H1 (cell line): ENCODE measurements around the gene PDXP. TPM values are rescaled to one million over a fixed set of nuclear protein-coding genes. Genes with fewer than 3 reads are reported as not detected.

ENCODE experiments used
- CTCF ChIA-PET: fragments of 300-600 bp; sonication (Branson Sonifier 250); formaldehyde crosslinking; loops from one replicate; lab custom pipeline; 2021; ENCODE audit not compliant: partially characterized antibody; lab: Charles Lee
- POLR2A ChIA-PET: fragments of 300-600 bp; sonication (Branson Sonifier 250); formaldehyde crosslinking; loops from one replicate; lab custom pipeline; 2021; ENCODE audit warnings: inconsistent platforms; ENCODE audit not compliant: partially characterized antibody; lab: Charles Lee
- DNase-seq, 2 experiments: peaks; one replicate each; pipeline versions ENCODE4 v3.0.0 to v3.0.0-alpha.2; 2010 to 2022; ENCODE audit warnings: low spot score in 2 of 2, low read depth in 1 of 2, mixed read lengths in 1 of 2
- FAIRE-seq: peaks from 2 replicates; lab custom pipeline; 2011; peaks lifted over from hg19 to GRCh38; lab: Jason Lieb, UNC
- H2AFZ ChIP-seq: 2 replicates; pipeline ENCODE4 v1.8.1; 2012; ENCODE audit warnings: low read length, inconsistent platforms
- H2AK5ac ChIP-seq: 2 replicates; pipeline ENCODE4 v1.6.1; 2013; ENCODE audit warnings: low read depth, low read length
- H2BK120ac ChIP-seq: replicated peaks from 2 replicates; pipeline ENCODE3; 2013; ENCODE audit warnings: low read depth, low read length, inconsistent platforms
- H2BK12ac ChIP-seq: 2 replicates; pipeline ENCODE4 v1.6.1; 2013; ENCODE audit warnings: low read depth, low read length
- H2BK15ac ChIP-seq: 2 replicates; pipeline ENCODE4 v1.6.1; 2013; ENCODE audit warnings: low read length
- H2BK20ac ChIP-seq: 2 replicates; pipeline ENCODE4 v1.6.1; 2013; ENCODE audit warnings: low read length
- H2BK5ac ChIP-seq: 2 replicates; pipeline ENCODE4 v1.6.1; 2013; ENCODE audit warnings: low read depth, low read length
- H3K14ac ChIP-seq: 2 replicates; pipeline ENCODE4 v1.6.1; 2013; ENCODE audit warnings: inconsistent platforms; ENCODE audit not compliant: insufficient read length
- H3K18ac ChIP-seq: 2 replicates; pipeline ENCODE4 v1.6.1; 2013; ENCODE audit warnings: low read length; ENCODE audit errors: extremely low read depth
- H3K23ac ChIP-seq: 2 replicates; pipeline ENCODE4 v1.6.1; 2013; ENCODE audit warnings: inconsistent platforms; ENCODE audit not compliant: insufficient read length
- H3K23me2 ChIP-seq: 2 replicates; pipeline ENCODE4 v1.6.1; 2013; ENCODE audit warnings: low read depth, low read length
- H3K27ac ChIP-seq: 2 replicates; pipeline ENCODE4 v1.6.1; 2011; ENCODE audit warnings: low read depth, low read length, inconsistent platforms
- H3K27me3 ChIP-seq, 4 experiments: replicated peaks in 1 of 4; 1 replicate in 1 of 4; 2 replicates in 3 of 4; pipeline versions ENCODE4 v1.6.1 to v1.8.1; 2011 to 2013; ENCODE audit warnings: low read length in 3 of 4, mild to moderate bottlenecking in 3 of 4, inconsistent platforms in 2 of 4, mixed read lengths in 2 of 4, moderate library complexity in 1 of 4; ENCODE audit not compliant: control insufficient read depth in 3 of 4, insufficient read depth in 3 of 4; ENCODE audit errors: extremely low read depth in 1 of 4
- H3K36me3 ChIP-seq, 4 experiments: 2 replicates each; pipeline versions ENCODE4 v1.6.1 to v1.8.1; 2011 to 2013; ENCODE audit warnings: mild to moderate bottlenecking in 4 of 4, low read length in 3 of 4, moderate library complexity in 2 of 4, control low read depth in 1 of 4, inconsistent platforms in 1 of 4; ENCODE audit not compliant: insufficient read depth in 4 of 4, control insufficient read depth in 2 of 4
- H3K4ac ChIP-seq: replicated peaks from 2 replicates; pipeline ENCODE3; 2013; ENCODE audit warnings: low read length, low read depth, mixed read lengths, inconsistent platforms; ENCODE audit not compliant: insufficient read length
- H3K4me1 ChIP-seq, 4 experiments: replicated peaks in 1 of 4; 1 replicate in 1 of 4; 2 replicates in 3 of 4; pipeline versions ENCODE4 v1.6.1 to v1.8.1; 2011 to 2013; ENCODE audit warnings: low read length in 3 of 4, inconsistent platforms in 2 of 4, mixed read lengths in 1 of 4; ENCODE audit not compliant: insufficient read depth in 4 of 4, control insufficient read depth in 3 of 4
- H3K4me2 ChIP-seq, 2 experiments: 2 replicates each; pipeline versions ENCODE4 v1.6.1 to v1.8.1; 2011 to 2013; ENCODE audit warnings: low read depth in 2 of 2, low read length in 2 of 2, control low read depth in 1 of 2, inconsistent platforms in 1 of 2, mild to moderate bottlenecking in 1 of 2; ENCODE audit not compliant: insufficient read depth in 1 of 2
- H3K4me3 ChIP-seq, 4 experiments: fragments of 200-600, 300-600 bp in 1 of 4; sonication (generic), shearing (Covaris generic), sonication (Bioruptor Twin) in 1 of 4; 2 replicates each; pipeline versions ENCODE4 v1.5.1 to v1.8.1; 2011 to 2016; ENCODE audit warnings: low read length in 4 of 4, low read depth in 3 of 4, control low read depth in 2 of 4, inconsistent platforms in 2 of 4, mild to moderate bottlenecking in 2 of 4, mixed read lengths in 1 of 4, moderate library complexity in 1 of 4; ENCODE audit not compliant: insufficient read depth in 2 of 4; ENCODE audit errors: extremely low read depth in 1 of 4
- H3K56ac ChIP-seq: replicated peaks from 2 replicates; pipeline ENCODE3; 2013; ENCODE audit warnings: low read depth, mild to moderate bottlenecking, mixed read lengths, low read length, inconsistent platforms; ENCODE audit not compliant: insufficient read length
- H3K79me1 ChIP-seq: 2 replicates; pipeline ENCODE4 v1.6.1; 2013; ENCODE audit warnings: low read depth, low read length, control low read depth
- H3K79me2 ChIP-seq, 2 experiments: 2 replicates each; pipeline versions ENCODE4 v1.6.1 to v1.8.1; 2012 to 2013; ENCODE audit warnings: low read length in 2 of 2, mild to moderate bottlenecking in 2 of 2, inconsistent platforms in 1 of 2; ENCODE audit not compliant: insufficient read depth in 2 of 2, control insufficient read depth in 1 of 2
- H3K9ac ChIP-seq, 4 experiments: replicated peaks in 1 of 4; 1 replicate in 1 of 4; 2 replicates in 3 of 4; pipeline versions ENCODE4 v1.6.1 to v1.8.1; 2011 to 2013; ENCODE audit warnings: low read depth in 3 of 4, low read length in 3 of 4, control low read depth in 2 of 4, mild to moderate bottlenecking in 2 of 4, moderate library complexity in 2 of 4, inconsistent platforms in 1 of 4; ENCODE audit errors: extremely low read depth in 1 of 4
- H3K9me3 ChIP-seq, 2 experiments: 2 replicates each; pipeline versions ENCODE4 v1.6.1 to v1.8.1; 2012 to 2013; ENCODE audit warnings: mild to moderate bottlenecking in 2 of 2, moderate library complexity in 2 of 2, control low read depth in 1 of 2, inconsistent platforms in 1 of 2, low read depth in 1 of 2, low read length in 1 of 2, mixed read lengths in 1 of 2; ENCODE audit not compliant: insufficient read depth in 2 of 2
- H4K20me1 ChIP-seq, 2 experiments: replicated peaks in 1 of 2; 2 replicates each; pipeline versions ENCODE3 to v1.8.1; 2011 to 2013; ENCODE audit warnings: inconsistent platforms in 2 of 2, low read length in 2 of 2, mild to moderate bottlenecking in 1 of 2; ENCODE audit not compliant: insufficient read depth in 2 of 2, control insufficient read depth in 1 of 2
- H4K5ac ChIP-seq: 2 replicates; pipeline ENCODE4 v1.6.1; 2013; ENCODE audit warnings: low read length, low read depth, mixed read lengths, inconsistent platforms; ENCODE audit not compliant: insufficient read length
- H4K8ac ChIP-seq: 2 replicates; pipeline ENCODE4 v1.8.0; 2013; ENCODE audit warnings: mild to moderate bottlenecking, moderate library complexity, low read length, inconsistent platforms; ENCODE audit not compliant: insufficient read depth; ENCODE audit errors: extremely low read depth
- H4K91ac ChIP-seq: replicated peaks from 2 replicates; pipeline ENCODE3; 2013; ENCODE audit warnings: low read length, mixed read lengths, inconsistent platforms; ENCODE audit not compliant: insufficient read length
- BCL11A ChIP-seq, 2 experiments: IDR thresholded peaks; one replicate each; pipeline ENCODE4 v1.6.1; 2011; ENCODE audit warnings: low read depth in 2 of 2, low read length in 2 of 2, mild to moderate bottlenecking in 2 of 2
- BRCA1 ChIP-seq: IDR thresholded peaks from 2 replicates; pipeline ENCODE4 v1.6.1; 2012; ENCODE audit warnings: low read depth, low read length, improper control_type of control experiment
- EZH2 ChIP-seq: fragments of 200-600 bp; sonication (generic); IDR thresholded peaks from 2 replicates; pipeline ENCODE4 v1.7.1; 2012; ENCODE audit warnings: low read depth, mild to moderate bottlenecking, moderate library complexity, low read length, inconsistent platforms; ENCODE audit not compliant: severe bottlenecking
- GTF2F1 ChIP-seq: IDR thresholded peaks from 2 replicates; pipeline ENCODE4 v1.6.1; 2012; ENCODE audit warnings: low read depth, low read length, improper control_type of control experiment, borderline replicate concordance
- HDAC6 ChIP-seq: IDR thresholded peaks from one replicate; pipeline ENCODE4 v1.7.1; 2012; ENCODE audit warnings: low read depth, mild to moderate bottlenecking, inconsistent platforms, low read length, moderate library complexity
- NANOG ChIP-seq: IDR thresholded peaks from 2 replicates; pipeline ENCODE4 v1.6.1; 2011; ENCODE audit warnings: low read length, low read depth, mild to moderate bottlenecking, inconsistent platforms; ENCODE audit not compliant: insufficient read depth, poor library complexity, severe bottlenecking
- POU5F1 ChIP-seq: IDR thresholded peaks from 2 replicates; pipeline ENCODE4 v1.6.1; 2011; ENCODE audit warnings: low read depth, mild to moderate bottlenecking, low read length, moderate library complexity
- SAP30 ChIP-seq: fragments of 300-600 bp; sonication (generic); IDR thresholded peaks from 2 replicates; pipeline ENCODE4 v1.7.1; 2012; ENCODE audit warnings: low read length, moderate library complexity, mild to moderate bottlenecking, inconsistent platforms; ENCODE audit not compliant: insufficient read depth, insufficient replicate concordance
- SP1 ChIP-seq: IDR thresholded peaks from 2 replicates; pipeline ENCODE4 v1.6.1; 2011; ENCODE audit warnings: low read depth, low read length
- SP4 ChIP-seq: IDR thresholded peaks from 2 replicates; pipeline ENCODE4 v1.6.1; 2012; ENCODE audit warnings: low read length, inconsistent platforms
- TEAD4 ChIP-seq: IDR thresholded peaks from 2 replicates; pipeline ENCODE4 v1.6.1; 2012; ENCODE audit warnings: low read depth, low read length, inconsistent platforms, mixed read lengths
- YY1 ChIP-seq: IDR thresholded peaks from 2 replicates; pipeline ENCODE4 v1.6.1; 2011; ENCODE audit warnings: low read depth, mild to moderate bottlenecking, low read length
- WGBS, 2 experiments: shearing (Covaris generic) in 1 of 2; methylation state at CpG; one replicate each; pipeline versions ENCODE4 v1.1.6 to v1.1.7; 2013 to 2015; ENCODE audit warnings: low lambda C conversion rate in 2 of 2, mixed read lengths in 2 of 2, inconsistent platforms in 1 of 2, low coverage in 1 of 2, missing lambda C conversion rate in 1 of 2; ENCODE audit not compliant: insufficient replicate concordance in 2 of 2, insufficient coverage in 1 of 2, insufficient read length in 1 of 2; ENCODE audit errors: extremely low coverage in 1 of 2, missing lambda C conversion rate in 1 of 2; 5-methylcytosine and 5-hydroxymethylcytosine counted together
- polyA plus RNA-seq, 7 experiments: library from polyadenylated mRNA; depleted of rRNA in 3 of 7; stranded (reverse) in 5 of 7; unstranded in 2 of 7; fragments of >200 nt in 5 of 7; fragments of 200-250 nt in 2 of 7; gene quantifications; 1 replicate in 5 of 7; 2 replicates in 1 of 7; 4 replicates in 1 of 7; pipeline versions ENCODE4 v1.2.1 to v1.2.3, GENCODE V29; 2011 to 2013; ENCODE audit warnings: missing spikeins in 2 of 7, mixed read lengths in 2 of 7
- total RNA-seq: library from RNA; stranded (reverse); fragmentation: NEBNext Ultra II Directional; extraction: Animal tissue kit (Norgen Biotek cat#: 25700); gene quantifications from 2 replicates; pipeline ENCODE4 v1.2.1, GENCODE V29; 2021

PDXP gene
- total and polyA plus RNA-seq, 2 of the 8 experiments (the other 6 are each of a cell fraction or from before 2014, with no cell fraction given): 36.6 to 67.7 TPM

DNA sequence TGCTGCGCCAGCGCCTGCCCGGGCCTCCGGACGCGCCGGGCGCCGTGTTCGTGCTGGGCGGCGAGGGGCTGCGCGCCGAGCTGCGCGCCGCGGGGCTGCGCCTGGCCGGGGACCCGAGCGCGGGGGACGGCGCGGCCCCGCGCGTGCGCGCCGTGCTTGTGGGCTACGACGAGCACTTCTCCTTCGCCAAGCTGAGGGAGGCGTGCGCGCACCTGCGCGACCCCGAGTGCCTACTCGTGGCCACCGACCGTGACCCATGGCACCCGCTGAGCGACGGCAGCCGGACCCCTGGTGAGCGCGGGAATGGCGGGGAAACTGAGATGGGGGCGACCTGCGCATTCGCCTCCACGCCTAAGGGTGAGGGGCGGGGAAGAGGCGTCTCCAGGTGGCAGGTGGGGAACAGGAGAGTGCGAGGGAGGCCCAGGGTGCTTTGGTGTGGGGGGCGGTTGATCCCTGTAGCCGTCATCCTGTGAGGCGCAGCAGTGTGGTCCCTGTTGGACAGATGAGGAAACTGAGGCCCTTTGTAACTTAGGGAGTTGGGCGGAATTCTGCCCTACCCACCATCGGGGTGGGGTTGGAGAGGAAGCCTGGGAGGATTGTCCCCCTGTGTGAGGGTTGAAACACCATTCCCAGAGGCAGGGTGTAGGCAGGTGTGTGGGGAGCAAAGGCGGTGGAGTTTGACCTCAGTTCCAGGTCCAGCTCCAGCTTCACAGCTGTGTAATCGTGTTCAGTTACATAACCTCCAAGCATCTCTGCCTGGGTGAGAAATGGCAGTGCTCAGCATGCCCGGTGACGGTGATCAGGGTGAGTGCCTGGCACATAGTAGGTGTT, 758 bp downstream of the PDXP start:
- Histone ChIP-seq H3K9ac (peak overlapping the region; percentile 62 to 78 (median 72)), H3K4ac (peak overlapping the region; percentile 88), H3K14ac (no peak overlapping the region), H3K56ac (no peak overlapping the region), H3K23ac (no peak overlapping the region), H2BK12ac (0 out of 2 replicates have a peak overlapping the region, but pooled peaks have one; percentile 27), H3K79me1 (peaks cover 22% of the 10 kb centered on the region), H2BK120ac (no peak overlapping the region), H3K4me1 (peaks cover 0 to 21% (median 6%) of the 10 kb centered on the region in 4 experiments; a peak in 5 of 7 replicates), H2BK20ac (no peak overlapping the region), H2AFZ (no peak overlapping the region), H3K27ac (no peak overlapping the region), H3K79me2 (peaks cover 25 to 48% of the 10 kb centered on the region in 2 experiments; a peak in 3 of 4 replicates), H2BK15ac (no peak overlapping the region), H2AK5ac (peak overlapping the region; percentile 9; the same call in 1 of the 2 replicates), H4K20me1 (peaks cover 17 to 31% of the 10 kb centered on the region in 2 experiments), H4K91ac (peak overlapping the region; percentile 90), H3K36me3 (no peaks in the 10 kb centered on the region), H2BK5ac (no peak overlapping the region), H3K9me3 (no peaks in the 10 kb centered on the region), H4K8ac (peak overlapping the region; percentile 86; the same call in 1 of the 2 replicates), H3K27me3 (no peaks in the 10 kb centered on the region), H3K23me2 (peaks cover 11% of the 10 kb centered on the region), H3K18ac (peak overlapping the region; percentile 32; the same call in 1 of the 2 replicates), H3K4me3 (peak overlapping the region; percentile 71 to 94 (median 76)), H4K5ac (no peak overlapping the region), H3K4me2 (peak overlapping the region; percentile 93 to 95)
- 9% methylated on average over 51 of the region's 68 CpGs; no CpG with 5 or more reads in 1 of the 2 experiments for WGBS, 2 experiments
- no peak for DNase-seq
- CTCF ChIA-PET: interaction anchor here (0.7 to 12.1 kb wide), 10 partner anchors 8 to 1648 kb away, joined by 3 to 165 read pairs (median 5); partner anchors contain the start of genes GGA1, LGALS1 and SH3BP1
- POLR2A ChIA-PET: interaction anchor here (1.1 to 5.1 kb wide), 13 partner anchors 8 to 149 kb away, joined by 3 to 37 read pairs (median 11); partner anchors contain the start of genes GCAT, LGALS1 and TRIOBP
- no peak for FAIRE-seq
- no peak for TF ChIP-seq BCL11A (IDR thresholded peaks at IDR 0.05; ENCODE audit: low read depth in 2 of 2, low read length in 2 of 2)
- TF ChIP-seq YY1: no peak
- no peak for TF ChIP-seq GTF2F1
- TF ChIP-seq POU5F1: no peak
- TF ChIP-seq TEAD4: no peak
- TF ChIP-seq BRCA1: no peak
- TF ChIP-seq HDAC6: no peak
- no peak for TF ChIP-seq EZH2
- no peak for TF ChIP-seq SP1
- no peak for TF ChIP-seq SP4
- TF ChIP-seq NANOG: no peak
- TF ChIP-seq SAP30: no peak
